Stimulated activated CD8-positive, alpha-beta memory T cell treated with anti-CD3 and anti-CD28 coated beads, Interleukin-15, amount 100 ng/mL, for 1 hour (primary cell): Measurements from ENCODE around the gene HINFP.

Experiments
- DNase-seq: peaks from one replicate; pipeline ENCODE4 v3.0.0-alpha.2; 2020; ENCODE audit warnings: low read depth

Gene HINFP

GRCh38 chr11:119121008-119121810, at the start of gene HINFP:
TSS of gene HINFP (plus strand) at chr11:119121580. CDS start at chr11:119126945, 5,365 bp downstream.
- peak; percentile 100 for DNase-seq

- no peak for DNase-seq
Observed at GRCh38 chr11:119077839-119078238, 43.5 kb upstream of the HINFP start.

GRCh38 chr11:119078675-119079420, 42.5 kb upstream of the HINFP start:
- no peak for DNase-seq

- no peak for DNase-seq
Observed at GRCh38 chr11:119081682-119082260, 39.6 kb upstream of the HINFP start.

- peak; percentile 84 for DNase-seq
Observed at GRCh38 chr11:119084663-119085436, 36.5 kb upstream of the HINFP start, which contains the start of gene HMBS. TSS of gene HMBS (plus strand) at chr11:119084881. CDS start at chr11:119085034, 153 bp downstream.

GRCh38 chr11:119085437-119085847, 35.9 kb upstream of the HINFP start:
- DNase-seq, result no peak

GRCh38 chr11:119087123-119087522, 34.3 kb upstream of the HINFP start:
- DNase-seq, result no peak

- no peak for DNase-seq
Observed at GRCh38 chr11:119087747-119088241, 33.6 kb upstream of the HINFP start.

GRCh38 chr11:119088406-119088805, 33.0 kb upstream of the HINFP start:
- no peak for DNase-seq

GRCh38 chr11:119089319-119089718, 32.1 kb upstream of the HINFP start:
- no peak for DNase-seq

GRCh38 chr11:119091178-119091577, 30.2 kb upstream of the HINFP start:
- DNase-seq, result no peak

- DNase-seq, result no peak
Observed at GRCh38 chr11:119091966-119092879, 29.2 kb upstream of the HINFP start.

- DNase-seq, result no peak
Observed at GRCh38 chr11:119092880-119093842, 28.2 kb upstream of the HINFP start.

- DNase-seq, result no peak
Observed at GRCh38 chr11:119093942-119094815, 27.2 kb upstream of the HINFP start.

- DNase-seq, result no peak
Observed at GRCh38 chr11:119094816-119095065, 26.6 kb upstream of the HINFP start.

GRCh38 chr11:119095066-119095880, 26.1 kb upstream of the HINFP start:
- DNase-seq, result peak; percentile 97

GRCh38 chr11:119099711-119100110, 21.7 kb upstream of the HINFP start:
- no peak for DNase-seq
